Lung (tissue), 12 donors: ENCODE results near the gene PPP2R5C. TPM values are rescaled to one million over a fixed set of nuclear protein-coding genes. Genes with fewer than 3 reads are reported as not detected.

Experiments
- ATAC-seq: fragments of 200-7000 bp; cut with Tn5 transposase; one replicate; pipeline ENCODE4 v1.9.1; 2020; ENCODE audit warnings: moderate number of reproducible peaks; ENCODE audit not compliant: insufficient read depth, low FRiP score
- DNase-seq, 3 donors: peaks; one replicate each; pipeline ENCODE4 v3.0.0-alpha.2; 2013 to 2017
- H3K27ac ChIP-seq, 2 donors: one replicate each; pipeline ENCODE4 v1.5.1; 2013; ENCODE audit warnings: mild to moderate bottlenecking in 2 of 2, moderate library complexity in 2 of 2, control low read depth in 1 of 2, inconsistent platforms in 1 of 2, low read depth in 1 of 2, low read length in 1 of 2
- H3K27me3 ChIP-seq, 3 donors: one replicate each; pipeline ENCODE4 v1.5.1; 2013; ENCODE audit warnings: low read length in 2 of 3; ENCODE audit not compliant: control insufficient read depth in 3 of 3, insufficient read depth in 3 of 3
- H3K36me3 ChIP-seq, 4 donors: one replicate each; pipeline ENCODE4 v1.5.1; 2013; ENCODE audit warnings: low read length in 4 of 4, mild to moderate bottlenecking in 1 of 4, moderate library complexity in 1 of 4; ENCODE audit not compliant: control insufficient read depth in 4 of 4, insufficient read depth in 4 of 4
- H3K4me1 ChIP-seq, 5 donors: one replicate each; pipeline ENCODE4 v1.5.1; 2013; ENCODE audit warnings: low read length in 5 of 5, mild to moderate bottlenecking in 2 of 5, moderate library complexity in 1 of 5; ENCODE audit not compliant: control insufficient read depth in 5 of 5, insufficient read depth in 5 of 5
- H3K4me3 ChIP-seq: one replicate; pipeline ENCODE4 v1.5.1; 2013; ENCODE audit warnings: mild to moderate bottlenecking, control low read depth, moderate library complexity
- H3K9ac ChIP-seq, 2 donors: one replicate each; pipeline ENCODE4 v1.5.1; 2013; ENCODE audit warnings: low read length in 2 of 2, control low read depth in 1 of 2; ENCODE audit not compliant: insufficient read depth in 1 of 2
- H3K9me3 ChIP-seq, 4 donors: one replicate each; pipeline ENCODE4 v1.5.1; 2013; ENCODE audit warnings: low read length in 3 of 4, mild to moderate bottlenecking in 1 of 4, moderate library complexity in 1 of 4; ENCODE audit not compliant: control insufficient read depth in 4 of 4, insufficient read depth in 3 of 4
- WGBS, 2 donors: extraction: QIAGEN DNeasy Blood & Tissue Kit; methylation state at CpG; one replicate each; pipeline ENCODE4 v1.1.7; 2013; 5-methylcytosine and 5-hydroxymethylcytosine counted together
- polyA plus RNA-seq, 2 donors: library from polyadenylated mRNA; stranded (reverse); fragments of 200-250 nt; gene quantifications; one replicate each; pipeline ENCODE4 v1.2.1, GENCODE V29; 2013
- total RNA-seq, 2 donors: library from RNA; depleted of rRNA in 1 of 2; stranded (reverse); fragments of >200 nt in 1 of 2; gene quantifications; one replicate each; pipeline ENCODE4 v1.2.1, GENCODE V29; 2014 to 2021
- TF ChIP-seq, protein P1 (sequence below): IDR thresholded peaks from 2 replicates; pipeline ENCODE4 v1.5.1; 2012; ENCODE audit warnings: mild to moderate bottlenecking; ENCODE audit errors: control extremely low read depth, extremely low read depth
- donor health status: control.
- donor health status: control.
- donor health status: Bipolar disorder and iron deficiency.
- donor health status: healthy.
- donor health status: DM: yes; HTN: yes; CAD: no.

The PPP2R5C gene
- total and polyA plus RNA-seq, 4 donors: 66.6 to 180 (median 126) TPM

DNA sequence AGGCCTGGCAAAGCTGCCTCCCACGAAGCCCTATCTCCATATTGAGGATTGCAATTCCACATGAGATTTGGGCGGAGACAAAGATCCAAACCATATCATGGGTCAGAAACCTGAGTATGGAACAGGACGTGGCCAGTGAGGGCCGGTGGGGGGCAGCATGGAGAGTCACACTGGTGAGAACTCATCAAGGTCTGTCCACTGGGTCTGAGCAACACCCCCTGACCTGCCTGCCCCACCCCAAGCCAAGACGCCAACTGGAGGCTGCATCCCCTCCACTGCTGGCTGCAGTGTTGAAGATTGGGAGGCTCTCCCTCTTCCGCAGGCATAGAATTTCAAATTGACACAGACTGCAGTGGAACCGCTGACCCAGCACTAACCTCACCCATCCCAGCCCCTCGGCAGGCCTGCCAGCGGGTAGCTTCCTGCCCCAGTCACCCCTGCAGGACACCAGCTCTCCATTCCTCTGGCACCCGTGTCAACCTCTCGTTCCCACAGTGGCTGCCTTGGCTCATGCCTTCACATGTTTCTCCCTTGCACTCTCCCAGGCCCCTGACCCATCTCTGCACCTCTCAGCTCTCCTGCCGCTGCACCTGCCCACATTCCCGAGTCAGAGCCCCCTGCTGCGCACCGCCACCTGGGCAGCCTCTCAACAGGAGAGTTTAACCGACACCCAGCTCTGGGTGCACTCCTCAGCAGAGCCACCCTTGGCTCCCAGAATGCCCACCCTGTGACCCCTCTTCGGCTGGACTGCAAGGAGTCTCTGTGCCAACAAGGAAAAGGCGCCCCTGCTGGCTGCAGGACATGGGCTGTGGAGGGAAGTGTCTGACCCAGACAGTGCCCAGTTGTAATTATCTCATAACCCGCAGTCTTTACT is 45.2 kb upstream of the PPP2R5C start:
- Histone ChIP-seq H3K9me3 (peaks cover 0 to 3% (median 0%) of the 10 kb centered on the region in 4 donors), H3K4me1 (peaks cover 0 to 5% (median 0%) of the 10 kb centered on the region in 5 donors), H3K36me3 (no peaks in the 10 kb centered on the region), H3K9ac (no peak overlapping the region), H3K4me3 (no peak overlapping the region), H3K27me3 (peaks cover 0 to 3% (median 0%) of the 10 kb centered on the region in 3 donors), H3K27ac (no peak overlapping the region)
- TF ChIP-seq, protein P1, sequence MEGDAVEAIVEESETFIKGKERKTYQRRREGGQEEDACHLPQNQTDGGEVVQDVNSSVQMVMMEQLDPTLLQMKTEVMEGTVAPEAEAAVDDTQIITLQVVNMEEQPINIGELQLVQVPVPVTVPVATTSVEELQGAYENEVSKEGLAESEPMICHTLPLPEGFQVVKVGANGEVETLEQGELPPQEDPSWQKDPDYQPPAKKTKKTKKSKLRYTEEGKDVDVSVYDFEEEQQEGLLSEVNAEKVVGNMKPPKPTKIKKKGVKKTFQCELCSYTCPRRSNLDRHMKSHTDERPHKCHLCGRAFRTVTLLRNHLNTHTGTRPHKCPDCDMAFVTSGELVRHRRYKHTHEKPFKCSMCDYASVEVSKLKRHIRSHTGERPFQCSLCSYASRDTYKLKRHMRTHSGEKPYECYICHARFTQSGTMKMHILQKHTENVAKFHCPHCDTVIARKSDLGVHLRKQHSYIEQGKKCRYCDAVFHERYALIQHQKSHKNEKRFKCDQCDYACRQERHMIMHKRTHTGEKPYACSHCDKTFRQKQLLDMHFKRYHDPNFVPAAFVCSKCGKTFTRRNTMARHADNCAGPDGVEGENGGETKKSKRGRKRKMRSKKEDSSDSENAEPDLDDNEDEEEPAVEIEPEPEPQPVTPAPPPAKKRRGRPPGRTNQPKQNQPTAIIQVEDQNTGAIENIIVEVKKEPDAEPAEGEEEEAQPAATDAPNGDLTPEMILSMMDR: no peak
- WGBS, 2 donors: 85 to 88% methylated on average over 19 of the region's 19 CpGs
- no peak for ATAC-seq
- no peak for DNase-seq

DNA sequence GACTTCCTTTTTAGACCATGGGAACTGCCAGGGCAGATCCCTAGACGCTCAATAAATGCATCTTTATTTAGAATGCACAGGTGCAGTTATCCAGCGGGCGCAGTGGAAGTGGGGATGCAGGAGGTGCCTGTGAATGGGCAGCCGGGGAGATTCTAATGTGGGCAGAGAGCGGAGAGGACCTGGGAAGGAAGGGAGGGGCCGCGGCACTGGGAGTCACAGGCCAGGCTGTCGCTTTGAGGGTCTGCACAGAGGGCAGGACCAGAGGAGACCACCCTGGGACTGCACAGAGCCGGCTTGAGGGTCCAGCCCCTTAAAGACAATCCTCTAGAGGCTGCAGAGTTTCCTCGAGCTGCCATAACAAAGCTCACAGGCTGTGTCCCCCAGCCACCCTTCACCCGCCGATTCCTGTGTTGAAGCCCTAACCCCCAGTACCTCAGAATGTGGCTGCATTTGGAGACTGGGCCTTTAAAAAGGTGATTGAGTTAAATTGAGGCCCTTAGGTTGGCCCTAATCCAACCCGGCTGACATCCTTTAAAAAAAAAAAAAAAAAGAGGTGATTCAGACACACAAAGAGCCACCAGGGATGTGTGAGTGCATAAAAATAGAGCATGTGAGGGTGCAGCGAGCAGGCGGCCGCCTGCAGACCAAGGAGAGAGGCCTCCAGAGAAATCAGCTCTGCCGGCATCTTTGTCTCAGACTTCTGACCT is 44.4 kb upstream of the PPP2R5C start:
- Histone ChIP-seq H3K4me3 (no peak overlapping the region), H3K27me3 (peaks cover 0 to 3% (median 0%) of the 10 kb centered on the region in 3 donors), H3K9me3 (peaks cover 0 to 3% (median 0%) of the 10 kb centered on the region in 4 donors), H3K36me3 (no peaks in the 10 kb centered on the region), H3K4me1 (peaks cover 0 to 5% (median 0%) of the 10 kb centered on the region in 5 donors), H3K9ac (no peak overlapping the region), H3K27ac (no peak overlapping the region)
- 90% methylated on average over 17 of the region's 17 CpGs for WGBS, 2 donors
- no peak for ATAC-seq
- no peak for DNase-seq
- TF ChIP-seq, protein P1: no peak

DNA sequence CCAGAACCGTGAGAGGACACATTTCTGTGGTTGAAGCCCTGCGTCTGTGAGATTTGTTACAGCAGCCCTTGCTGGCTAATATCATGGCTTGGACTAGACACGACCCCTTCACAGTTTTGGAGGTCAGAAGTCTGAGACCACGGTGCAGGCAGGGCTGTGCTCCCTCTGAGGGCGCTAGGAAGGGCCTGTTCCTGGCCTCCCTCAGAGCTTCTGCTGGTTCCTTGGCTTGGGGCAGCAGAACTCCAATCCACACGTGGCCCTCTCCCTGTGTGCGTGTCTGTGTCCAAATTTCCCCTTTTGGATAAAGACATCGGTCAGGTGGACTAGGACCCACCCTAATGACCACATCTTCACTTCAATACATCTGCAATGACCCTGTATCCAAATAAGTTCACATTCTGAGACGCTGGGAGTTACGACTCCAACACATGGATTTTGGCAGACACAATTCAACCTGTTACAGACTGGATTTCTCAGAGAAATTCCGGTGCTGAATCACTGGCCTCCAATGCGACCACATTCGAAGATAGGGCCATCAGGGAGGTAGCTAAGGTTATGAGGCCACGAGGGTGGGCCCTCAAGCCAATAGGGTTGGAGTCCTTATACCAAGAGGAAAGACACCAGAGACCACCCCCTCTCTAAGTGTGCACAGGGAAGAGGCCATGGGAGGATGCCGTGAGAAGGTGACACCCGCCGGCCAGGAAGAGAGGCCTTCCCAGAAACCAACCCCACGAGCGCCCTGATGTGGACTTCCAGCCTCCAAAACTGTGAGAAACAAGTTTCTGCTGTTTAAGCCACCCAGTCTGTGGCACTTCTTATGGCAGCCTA is 43.6 kb upstream of the PPP2R5C start:
- Histone ChIP-seq H3K9ac (no peak overlapping the region), H3K36me3 (no peaks in the 10 kb centered on the region), H3K4me3 (no peak overlapping the region), H3K4me1 (peaks cover 0 to 5% (median 0%) of the 10 kb centered on the region in 5 donors), H3K27me3 (peaks cover 0 to 3% (median 0%) of the 10 kb centered on the region in 3 donors), H3K9me3 (peaks cover 0 to 3% (median 0%) of the 10 kb centered on the region in 4 donors), H3K27ac (no peak overlapping the region)
- TF ChIP-seq, protein P1: no peak
- ATAC-seq: no peak
- 88 to 91% methylated on average over 19 of the region's 19 CpGs for WGBS, 2 donors
- DNase-seq: no peak
